Activated naive CD8-positive, alpha-beta T cell treated with anti-CD3 and anti-CD28 coated beads, Interleukin-2, amount 50 U/mL, for 16 hours (primary cell): ENCODE measurements around the gene PHACTR1.

Source experiments
- DNase-seq: peaks from one replicate; pipeline ENCODE4 v3.0.0-alpha.2; 2020; ENCODE audit warnings: low read depth, low spot score

PHACTR1 gene

DNA sequence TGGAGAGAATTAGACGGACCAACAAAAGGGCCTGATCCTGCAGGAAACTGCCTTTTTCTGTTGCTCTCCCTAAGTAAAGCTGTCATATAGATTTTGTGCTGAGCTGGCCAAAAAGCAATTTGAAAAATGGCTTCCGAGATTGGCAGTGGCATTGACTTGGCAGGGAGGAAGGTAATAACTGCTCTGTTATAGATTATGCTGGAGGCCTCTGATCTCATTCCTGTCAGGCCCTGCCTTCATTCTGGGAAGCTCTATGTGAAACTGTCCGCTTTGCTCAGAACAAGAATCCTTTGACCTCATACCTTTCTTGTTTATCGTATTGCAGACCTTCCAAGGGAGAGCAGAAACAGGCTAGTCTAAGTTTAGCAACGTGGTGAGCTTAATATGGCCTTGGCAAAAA is 234.4 kb downstream of the PHACTR1 start:
- no peak for DNase-seq

DNA sequence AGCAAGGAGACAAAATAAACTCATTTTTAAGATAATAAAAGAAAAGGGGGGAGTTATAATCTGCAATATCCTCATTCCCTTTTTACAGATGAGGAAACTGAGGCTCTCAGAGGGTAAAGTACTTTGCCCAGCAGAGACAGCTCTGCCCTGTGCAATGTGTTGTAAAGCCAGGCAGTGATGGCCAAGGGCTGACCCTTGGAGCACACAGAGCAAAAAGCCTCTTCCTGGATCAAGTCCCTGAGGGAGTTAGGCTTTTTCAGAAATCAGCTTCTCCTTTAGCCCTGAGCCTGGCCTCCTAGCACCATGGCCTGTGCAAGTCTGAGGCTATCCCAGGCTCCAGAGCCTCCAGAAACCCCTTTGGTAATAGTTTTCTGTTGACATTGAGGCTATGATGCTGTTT is 234.8 kb downstream of the PHACTR1 start:
- DNase-seq = no peak

DNA sequence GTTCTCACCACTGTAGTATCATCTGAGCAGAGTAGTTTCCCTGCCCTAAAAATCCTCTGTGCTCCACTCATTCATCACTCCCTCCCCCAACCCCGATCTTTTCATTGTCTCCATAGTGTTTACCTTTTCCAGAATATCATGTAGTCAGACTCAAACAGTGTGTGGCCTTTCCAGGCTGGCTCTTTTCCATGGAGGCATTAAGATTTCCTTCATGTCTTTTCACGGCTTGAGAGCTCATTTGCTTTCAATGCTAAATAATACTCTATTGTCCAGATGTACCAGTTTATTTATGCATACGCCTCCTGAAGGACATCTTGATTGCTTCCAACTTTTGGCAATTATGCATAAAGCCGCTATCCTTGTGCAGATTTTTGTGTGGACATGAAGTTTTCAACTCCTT is 235.8 kb downstream of the PHACTR1 start:
- no peak for DNase-seq

DNA sequence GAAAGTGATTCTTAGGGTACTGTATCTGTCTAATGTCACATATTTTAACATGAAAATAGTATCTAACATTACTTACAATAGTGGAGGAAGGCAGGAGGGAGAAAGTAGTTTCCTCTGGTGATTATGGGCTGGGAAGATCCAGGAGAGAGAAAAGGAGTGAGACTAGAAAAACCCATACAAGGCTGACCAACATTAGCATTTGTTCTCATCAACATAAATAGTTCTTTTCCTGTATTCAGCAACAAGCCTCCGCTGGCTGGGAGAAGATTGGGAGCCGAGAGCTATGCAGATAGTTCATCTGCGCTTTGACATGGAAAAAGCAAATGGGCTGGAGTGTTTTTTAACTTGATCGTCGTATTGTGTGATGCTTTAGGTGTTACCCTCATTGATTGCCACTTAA is 239.4 kb downstream of the PHACTR1 start:
- no peak for DNase-seq

DNA sequence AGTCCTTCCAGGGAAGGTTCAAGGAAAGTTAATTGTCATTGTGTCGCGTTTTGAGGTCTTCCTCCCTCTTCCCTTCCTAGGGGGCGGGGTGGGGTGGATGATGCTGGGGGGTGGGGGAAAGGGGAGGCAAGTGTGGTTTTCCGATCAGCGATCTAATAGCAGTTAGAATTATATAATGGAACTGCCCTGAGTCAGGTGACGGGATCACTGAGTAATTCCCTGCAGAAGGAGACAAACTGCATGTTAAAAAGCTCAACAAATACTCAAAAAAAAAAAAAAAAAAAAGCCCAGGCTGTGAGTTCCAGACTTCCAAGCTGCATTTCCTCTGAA is 240.4 kb downstream of the PHACTR1 start:
- DNase-seq = no peak

DNA sequence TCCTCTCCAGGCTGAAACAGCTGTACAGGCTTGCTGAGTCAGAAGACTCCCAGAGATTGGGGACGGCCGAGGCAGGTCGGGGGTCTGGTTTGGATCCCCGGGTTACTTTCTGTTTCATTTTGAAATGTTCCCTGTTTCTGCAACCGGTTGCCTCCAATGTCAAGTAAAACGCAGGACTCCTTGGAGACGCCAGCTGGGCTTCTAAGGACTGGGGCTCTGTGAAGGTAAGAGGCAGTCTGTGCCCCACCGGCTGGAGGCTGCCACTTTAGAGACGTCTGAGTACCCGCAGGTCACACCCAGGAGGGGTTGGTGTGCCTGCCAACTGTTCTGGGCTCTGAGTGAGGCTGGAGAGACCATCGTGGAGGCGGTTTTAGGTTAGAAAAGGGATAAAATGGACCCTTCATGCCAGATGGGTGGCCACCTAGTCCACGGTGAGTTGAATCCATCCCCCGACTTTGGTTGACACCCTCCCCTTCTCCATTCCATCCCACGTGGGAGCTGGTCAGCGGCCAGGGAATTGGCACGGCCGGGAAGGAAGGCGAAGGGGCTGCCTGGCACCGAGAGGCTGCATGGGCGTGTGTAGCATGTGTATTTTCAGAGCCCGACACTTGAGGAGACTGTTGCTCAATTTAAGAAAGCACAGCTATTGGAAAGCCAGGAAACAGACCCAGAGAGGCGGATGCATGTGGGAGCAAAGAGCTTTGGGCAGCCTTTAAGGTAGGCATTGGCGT is 240.9 kb downstream of the PHACTR1 start:
- DNase-seq = no peak

DNA sequence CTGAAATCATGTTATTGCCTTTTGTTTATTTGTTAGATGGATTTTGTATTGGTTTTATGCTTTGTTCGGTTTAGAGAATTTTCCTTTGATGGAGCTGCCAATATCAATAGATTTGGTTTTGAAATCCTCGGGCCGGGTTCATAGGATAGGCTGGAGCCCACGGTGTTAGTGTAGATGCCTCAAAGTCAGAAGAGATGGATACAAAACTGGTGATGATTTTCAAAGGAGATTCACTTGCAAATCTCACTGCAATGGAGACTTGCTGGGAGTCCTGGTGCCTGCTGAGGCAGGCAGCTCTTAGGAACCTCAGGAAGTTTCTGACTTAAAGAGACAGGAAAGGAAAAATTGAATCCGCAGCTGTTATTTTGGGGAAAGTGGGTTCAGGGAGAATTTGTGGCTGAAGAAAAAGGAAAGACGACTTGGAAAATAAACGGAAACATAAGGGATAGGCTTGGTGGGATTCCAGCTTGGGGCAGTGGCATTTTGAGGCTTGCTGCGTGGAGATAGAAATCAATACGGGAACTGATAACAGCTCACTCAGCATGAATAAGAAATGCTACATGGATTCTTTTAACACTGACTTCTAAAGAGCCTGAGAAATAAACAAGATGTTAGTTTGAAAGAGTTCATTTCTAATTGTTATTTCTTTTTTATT is 241.6 kb downstream of the PHACTR1 start:
- no peak for DNase-seq

DNA sequence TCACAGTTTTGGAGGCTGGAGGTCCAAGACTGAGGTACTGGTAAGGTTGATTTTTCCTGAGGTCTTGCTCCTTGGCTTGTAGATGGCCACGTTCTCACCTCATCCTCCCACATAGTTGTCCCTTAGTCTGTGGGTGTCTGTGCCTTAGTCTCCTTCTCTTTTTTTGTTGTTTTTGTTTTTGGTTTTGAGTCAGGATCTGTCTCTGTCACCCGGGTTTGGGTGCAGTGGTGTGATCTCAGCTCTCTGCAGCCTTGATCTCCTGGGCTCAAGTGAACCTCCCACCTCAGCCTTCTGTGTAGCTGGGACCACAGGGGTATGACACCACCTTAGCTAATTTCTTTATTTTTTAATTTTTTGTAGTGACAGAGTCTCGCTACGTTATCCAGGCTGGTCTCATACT is 245.2 kb downstream of the PHACTR1 start:
- no peak for DNase-seq

DNA sequence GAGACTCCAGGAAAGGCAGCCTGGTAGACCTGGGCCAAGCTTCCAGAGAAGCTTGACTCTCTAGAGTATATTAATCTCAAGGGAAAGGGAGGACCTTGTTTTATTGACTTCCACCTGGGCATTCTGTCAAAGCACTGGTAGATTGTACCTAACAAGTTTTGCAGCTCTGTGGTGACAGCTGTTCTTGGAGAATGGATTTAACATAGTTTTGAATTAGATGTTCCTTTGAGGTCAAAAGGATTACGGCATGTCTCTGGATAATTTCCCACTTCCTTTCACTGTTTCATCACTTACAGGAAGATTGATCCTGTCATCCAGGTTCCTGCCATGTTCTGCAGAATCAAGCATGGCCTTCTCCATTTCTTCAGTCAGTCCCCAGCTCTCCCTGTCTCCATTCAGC is 246.0 kb downstream of the PHACTR1 start:
- DNase-seq = no peak

DNA sequence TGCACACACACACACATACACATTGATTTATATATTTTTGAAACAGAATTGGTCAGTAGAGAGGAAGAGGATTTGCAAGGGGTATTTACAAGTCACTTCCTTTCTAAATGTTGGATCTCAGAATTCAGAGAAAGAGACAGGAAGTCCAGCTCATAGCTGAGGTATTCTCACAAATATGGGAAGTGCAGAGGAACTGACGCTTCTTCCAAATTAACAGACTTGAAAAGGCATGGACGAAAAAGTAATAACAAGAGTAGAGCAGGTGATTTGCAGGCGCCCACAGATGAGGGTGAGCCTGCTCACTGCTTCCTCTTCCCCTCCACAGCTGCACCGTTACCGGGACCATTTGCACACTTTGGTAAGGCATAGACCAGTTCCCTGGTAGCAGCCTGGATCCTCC is 246.4 kb downstream of the PHACTR1 start:
- DNase-seq = no peak

DNA sequence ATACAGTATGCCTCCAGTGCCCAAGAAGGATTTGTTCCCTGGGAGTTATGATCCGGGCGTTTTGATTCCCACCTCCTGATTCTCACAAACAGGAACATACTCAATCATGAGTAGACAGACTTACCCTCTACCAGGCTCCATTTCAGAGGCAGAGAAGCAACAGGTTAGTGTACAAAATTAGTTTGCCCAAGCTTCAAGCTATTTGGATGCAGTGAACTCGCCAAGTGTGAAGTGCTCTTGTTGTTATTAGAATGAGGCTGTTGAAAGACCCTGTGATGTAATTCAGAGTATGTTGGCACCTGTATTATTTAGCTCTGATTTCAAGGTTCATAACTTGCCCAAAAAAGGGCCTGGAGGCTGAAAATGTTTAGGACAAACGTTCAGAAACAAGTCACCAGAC is 247.0 kb downstream of the PHACTR1 start:
- DNase-seq = no peak

DNA sequence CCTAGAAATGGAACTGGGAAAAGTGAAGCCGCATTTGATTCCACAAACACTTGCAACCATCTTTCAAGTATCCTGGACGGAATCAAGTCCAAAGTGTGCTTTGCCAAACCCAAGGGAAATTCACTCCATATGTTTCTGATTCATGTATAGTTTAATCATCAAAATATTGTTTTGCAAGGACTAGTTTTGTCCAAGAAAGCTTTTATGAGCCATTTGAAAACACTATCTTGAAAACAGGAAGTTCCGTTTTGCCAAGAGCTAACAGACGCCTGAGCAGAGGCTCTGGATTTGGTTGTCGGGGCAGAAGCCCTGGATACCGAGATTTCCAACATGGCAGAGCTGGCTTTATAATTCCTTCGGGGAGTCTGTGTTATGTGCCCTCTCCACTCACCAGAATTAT is 251.1 kb downstream of the PHACTR1 start:
- DNase-seq = no peak

DNA sequence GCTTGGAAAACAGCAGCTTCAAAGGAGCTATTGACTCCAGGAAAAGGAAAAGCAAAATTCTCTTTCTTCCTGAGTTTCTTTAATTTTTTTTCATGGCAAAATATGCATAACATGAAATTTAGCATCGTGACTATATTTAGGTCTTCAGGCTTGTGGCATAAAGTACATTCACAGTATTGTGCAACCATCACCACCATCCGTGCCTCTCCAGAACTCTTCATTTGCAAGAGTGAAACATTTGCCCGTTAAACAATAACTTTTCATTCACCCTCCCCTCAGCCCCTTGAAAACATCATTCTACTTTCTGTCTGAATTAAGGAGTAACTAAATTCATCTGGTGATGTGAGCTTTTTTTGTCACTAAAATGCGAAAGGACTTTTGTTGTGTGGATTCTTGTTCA is 251.7 kb downstream of the PHACTR1 start:
- DNase-seq = no peak

DNA sequence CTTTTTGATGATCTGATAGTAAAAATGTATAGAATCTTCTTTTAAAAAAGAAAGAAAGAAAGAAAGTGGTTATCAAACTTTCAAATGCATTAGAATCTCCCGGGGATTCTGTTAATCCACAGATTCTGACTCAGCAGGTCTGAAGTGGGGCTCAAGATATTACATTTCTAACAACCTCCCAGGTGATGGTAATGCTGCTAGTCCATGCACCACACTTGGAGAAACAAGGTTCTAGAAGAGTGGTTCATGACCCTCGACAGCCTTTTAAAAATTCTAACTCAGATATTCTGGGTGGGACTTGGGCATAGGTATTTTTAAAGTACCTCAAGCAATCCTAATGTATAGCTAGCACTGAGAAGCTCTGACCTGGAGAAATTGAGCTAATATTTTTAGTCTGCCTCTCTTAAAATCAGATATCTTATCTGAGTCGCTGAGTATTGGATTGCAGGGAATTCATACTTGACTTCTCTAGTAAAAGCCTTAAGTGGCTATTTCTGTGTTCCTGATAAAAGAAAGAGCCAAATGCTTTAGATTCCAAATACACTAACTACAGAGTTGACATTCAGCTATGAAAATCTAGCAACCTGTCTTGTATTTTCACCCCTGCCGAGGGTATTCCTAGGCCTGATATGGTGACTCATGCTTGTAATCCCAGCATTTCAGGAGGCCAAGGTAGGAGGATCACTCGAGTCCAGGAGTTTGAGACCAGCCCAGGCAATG is 252.4 kb downstream of the PHACTR1 start:
- DNase-seq = no peak

DNA sequence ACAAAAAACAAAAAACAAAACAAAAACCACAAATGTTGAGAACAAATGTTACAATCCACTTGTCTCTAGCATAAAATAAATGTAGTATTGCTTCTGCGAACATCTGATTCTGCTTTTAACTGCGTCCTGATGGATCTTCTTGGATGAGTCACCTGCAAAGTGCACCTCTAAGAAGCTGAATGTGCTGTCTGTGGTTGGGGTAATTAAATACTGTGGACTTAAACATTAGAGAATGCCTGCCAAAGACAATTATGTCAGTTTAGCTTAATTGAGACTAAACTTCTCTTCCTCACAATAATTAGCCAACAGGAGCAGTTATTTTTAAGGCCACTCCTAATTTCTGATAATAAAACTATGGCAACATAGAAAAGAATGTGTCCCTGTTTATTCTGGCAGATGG is 253.4 kb downstream of the PHACTR1 start:
- DNase-seq = no peak

DNA sequence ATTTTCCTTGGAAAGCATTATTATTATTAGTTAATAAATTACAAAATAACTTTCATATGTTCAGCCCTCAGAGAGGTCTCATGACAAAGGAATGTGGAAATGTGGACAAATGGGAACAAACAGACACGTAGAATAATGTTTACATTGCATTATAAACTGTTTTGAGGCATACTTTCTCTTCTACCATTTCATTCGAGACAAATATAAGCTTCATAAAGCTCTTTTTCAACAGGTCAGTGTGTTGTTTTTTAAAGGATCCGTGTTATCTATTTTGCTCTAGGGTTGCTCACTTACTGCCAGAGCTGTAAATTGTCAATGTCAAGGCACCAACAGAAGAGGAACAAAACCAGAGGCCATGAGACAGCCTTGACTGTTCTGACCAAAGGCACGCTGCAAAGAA is 256.8 kb downstream of the PHACTR1 start:
- no peak for DNase-seq

DNA sequence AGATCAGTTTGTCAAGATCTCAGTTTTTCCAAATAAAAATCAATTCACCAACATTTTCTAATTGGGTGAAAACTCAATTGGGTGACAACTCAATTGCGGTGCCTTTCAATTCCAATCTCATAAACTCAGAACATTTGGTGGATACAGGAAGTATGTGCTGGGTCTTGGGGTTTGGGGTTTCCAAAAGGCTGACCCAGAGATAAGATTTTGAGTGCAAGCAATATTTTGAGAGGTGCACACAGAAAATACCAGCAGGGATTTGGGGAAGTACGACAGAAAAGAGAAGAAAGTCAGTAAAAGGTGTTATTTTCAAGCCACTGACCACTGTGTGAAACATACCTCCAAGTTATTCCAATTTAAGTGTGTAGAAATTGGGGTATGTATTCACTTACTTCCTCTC is 258.0 kb downstream of the PHACTR1 start:
- DNase-seq = no peak

DNA sequence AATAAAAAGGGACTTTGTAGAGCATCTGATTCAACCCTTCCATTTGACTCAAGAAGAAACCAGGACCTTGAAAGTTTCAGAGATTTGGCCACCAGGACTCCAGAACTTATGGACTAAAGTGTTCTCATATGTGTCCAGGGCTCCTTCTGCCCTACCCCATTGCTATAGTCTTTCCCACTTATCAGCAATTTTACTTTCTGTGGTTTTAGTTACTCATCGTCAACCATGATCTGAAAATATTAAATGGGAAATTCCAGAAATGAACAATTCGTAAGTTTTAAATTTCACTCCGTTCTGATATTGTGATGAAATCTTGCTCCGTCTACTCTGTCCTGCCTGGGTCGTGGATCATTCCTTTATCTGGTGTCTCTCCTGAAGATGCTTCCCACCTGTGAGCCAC is 259.8 kb downstream of the PHACTR1 start:
- no peak for DNase-seq

DNA sequence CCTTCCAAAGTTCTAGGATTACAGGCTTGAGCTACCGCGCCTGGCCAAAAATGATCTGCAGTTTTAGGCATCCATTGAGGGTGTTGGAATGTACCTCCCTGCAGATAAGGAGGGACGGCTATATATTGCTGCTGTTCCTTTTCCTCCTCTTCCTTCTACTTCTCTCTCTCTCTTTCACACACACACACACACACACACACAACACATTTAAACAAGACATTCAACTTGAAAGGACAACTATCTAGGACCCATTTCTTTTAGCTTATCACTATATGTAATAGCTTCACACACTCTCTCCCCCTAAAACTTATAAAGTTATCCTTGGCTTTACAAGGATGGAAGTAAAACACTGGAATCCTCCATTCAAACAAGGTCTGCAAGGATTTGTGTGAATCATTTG is 260.6 kb downstream of the PHACTR1 start:
- DNase-seq = no peak

DNA sequence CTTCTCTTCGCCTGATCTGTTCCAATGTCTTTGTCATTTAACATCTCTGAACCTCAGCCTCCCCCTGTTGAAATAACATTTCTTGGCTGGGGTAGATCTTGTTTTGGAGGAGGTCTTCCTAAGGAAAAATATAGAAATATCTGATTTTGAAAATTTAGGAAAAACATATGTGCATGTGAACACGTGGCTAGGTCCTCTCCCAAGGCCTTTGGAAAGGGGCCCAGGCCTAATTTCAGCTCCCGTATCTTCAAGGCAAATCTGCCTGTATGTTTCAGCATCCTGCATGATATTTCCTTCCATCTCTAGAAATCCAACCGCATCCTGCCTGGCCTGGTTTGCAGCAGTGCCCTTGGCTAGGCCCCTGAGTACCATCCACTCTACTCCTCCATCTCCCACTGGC is 261.2 kb downstream of the PHACTR1 start:
- DNase-seq = no peak

DNA sequence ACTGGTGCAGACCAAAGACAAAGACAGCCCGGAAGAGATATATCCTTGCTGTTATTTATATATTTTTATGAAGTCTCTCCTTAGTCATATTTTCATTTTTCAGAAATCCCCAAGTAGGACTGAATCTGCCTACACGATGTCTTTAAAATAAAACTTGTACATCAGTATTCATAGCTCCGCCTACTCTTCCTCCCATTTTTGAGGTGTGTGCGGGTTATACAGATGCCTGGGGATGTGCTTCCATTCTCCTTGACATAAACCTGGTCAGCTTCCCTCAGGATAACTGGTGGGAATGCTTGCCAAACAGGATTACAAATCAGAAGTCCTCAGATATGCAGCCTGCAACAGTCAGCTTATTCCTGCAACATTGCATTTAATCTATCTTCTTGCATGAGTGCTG is 264.2 kb downstream of the PHACTR1 start:
- DNase-seq = no peak

DNA sequence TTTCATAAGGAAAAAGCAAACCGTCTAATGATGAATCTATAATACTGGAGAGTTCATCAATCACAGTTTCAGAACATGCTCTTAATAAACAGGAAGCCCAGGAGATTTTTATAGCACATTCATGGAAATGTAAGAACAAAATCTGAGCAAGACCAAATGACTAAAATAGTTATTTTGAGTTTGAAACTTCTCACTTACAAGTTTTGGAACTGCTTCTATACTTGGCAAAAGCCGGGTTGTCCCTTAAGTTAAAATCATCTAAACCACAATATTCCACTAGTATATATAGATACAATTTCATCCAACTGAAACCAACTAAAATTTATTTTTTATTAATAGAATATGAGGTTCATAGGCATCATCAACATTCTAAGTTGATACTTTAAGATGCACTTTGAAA is 268.2 kb downstream of the PHACTR1 start:
- no peak for DNase-seq

DNA sequence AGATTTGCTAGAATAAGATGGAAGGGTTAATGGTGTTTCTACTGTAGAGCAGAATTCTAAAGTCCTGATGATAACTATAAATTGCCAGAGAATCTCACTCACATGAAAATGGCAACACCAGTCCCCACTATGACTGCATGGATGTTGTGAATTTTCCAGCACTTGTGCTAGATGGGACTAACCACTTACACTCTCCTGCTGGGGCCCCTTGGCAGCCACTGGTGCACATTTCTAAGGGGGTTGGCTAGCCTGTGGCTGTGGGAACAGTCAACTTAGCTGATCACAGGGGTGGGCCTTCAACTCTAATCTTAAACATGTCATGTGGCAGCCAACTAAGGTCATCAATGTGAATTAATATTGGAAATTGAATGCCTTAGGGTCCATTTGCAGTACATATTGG is 271.2 kb downstream of the PHACTR1 start:
- no peak for DNase-seq
